Measurements from ENCODE around the gene ZNF583.

Gene ZNF583

DNA sequence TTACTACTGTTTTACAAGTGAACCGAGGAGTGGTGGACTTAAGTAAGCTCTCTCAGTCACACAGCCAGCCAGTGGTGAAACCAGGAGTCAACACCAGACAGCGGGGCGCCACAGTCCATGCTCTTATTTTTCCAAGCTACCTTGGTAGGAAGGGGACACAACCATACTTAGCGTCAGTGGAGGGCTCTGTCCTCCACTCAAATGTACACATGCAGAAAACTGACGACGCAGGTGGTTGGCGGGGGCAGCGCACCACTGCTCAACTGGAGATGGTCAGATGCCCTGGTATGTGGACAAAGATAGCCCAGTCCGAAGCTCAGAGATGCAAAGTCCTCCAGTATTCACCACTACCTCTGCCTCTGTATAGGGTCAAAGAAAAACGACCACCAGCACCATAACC, 72.0 kb downstream of the ZNF583 start:
- DNase-seq: no peak

All from NCI-H1048 (cell line).